ENCODE data around the gene SDC1. TPM values are rescaled to one million over a fixed set of nuclear protein-coding genes. Genes with fewer than 3 reads are reported as not detected.

Gene SDC1
- total and polyA plus RNA-seq, 8 donors: 88.9 to 278 (median 117) TPM

- Histone ChIP-seq H3K27ac (no peak overlapping the region), H3K9me3 (no peaks in the 10 kb centered on the region), H3K36me3 (no peaks in the 10 kb centered on the region), H3K4me1 (peaks cover 7 to 22% of the 10 kb centered on the region in 2 donors), H3K27me3 (no peaks in the 10 kb centered on the region), H3K4me3 (no peak overlapping the region)
- intact Hi-C loops (cut with DNase I): no loop called here
- DNase-seq (no peak), ATAC-seq (no peak)
- no peak for TF ChIP-seq CTCF (IDR thresholded peaks at IDR 0.05)
Measured at GRCh38 chr2:20210462-20210861, 14.5 kb downstream of the SDC1 start.

- DNase-seq (no peak), ATAC-seq (no peak)
- intact Hi-C loops (cut with DNase I): no loop called here
- Histone ChIP-seq H3K9me3 (no peaks in the 10 kb centered on the region), H3K27ac (peak overlapping the region in 1 of 2 donors; percentile 14), H3K36me3 (no peaks in the 10 kb centered on the region), H3K4me3 (no peak overlapping the region), H3K4me1 (peaks cover 7 to 31% of the 10 kb centered on the region in 2 donors), H3K27me3 (no peaks in the 10 kb centered on the region)
- TF ChIP-seq CTCF (IDR thresholded peaks at IDR 0.05): no peak
Measured at GRCh38 chr2:20209373-20210109, 15.4 kb downstream of the SDC1 start.

GRCh38 chr2:20208476-20208859 is 16.5 kb downstream of the SDC1 start:
- DNase-seq (no peak), ATAC-seq (no peak)
- peaks cover 0 to 6% of the 10 kb centered on the region in 2 donors for H3K36me3 ChIP-seq
- no peak for TF ChIP-seq CTCF (IDR thresholded peaks at IDR 0.05)
- peaks cover 7 to 32% of the 10 kb centered on the region in 2 donors for H3K4me1 ChIP-seq
- H3K27ac ChIP-seq: peak overlapping the region; percentile 14 to 56
- no peaks in the 10 kb centered on the region for H3K27me3 ChIP-seq
- no peak overlapping the region for H3K4me3 ChIP-seq
- intact Hi-C loops (cut with DNase I): no loop called here
- no peaks in the 10 kb centered on the region for H3K9me3 ChIP-seq

- peaks cover 0 to 32% of the 10 kb centered on the region in 2 donors for H3K4me1 ChIP-seq
Measured at GRCh38 chr2:20207051-20207450, 17.9 kb downstream of the SDC1 start.

More at GRCh38 chr2:20207051-20207450, 17.9 kb downstream of the SDC1 start:
- Histone ChIP-seq H3K27ac (peak overlapping the region; percentile 53 to 54), H3K4me3 (no peak overlapping the region), H3K9me3 (no peaks in the 10 kb centered on the region), H3K27me3 (no peaks in the 10 kb centered on the region), H3K36me3 (peaks cover 0 to 15% of the 10 kb centered on the region in 2 donors)
- DNase-seq (no peak), ATAC-seq (no peak)
- intact Hi-C loops (cut with DNase I): no loop called here
- TF ChIP-seq CTCF (IDR thresholded peaks at IDR 0.05): no peak

All from left lung (tissue), 10 donors.